Stimulated activated CD8-positive, alpha-beta memory T cell treated with anti-CD3 and anti-CD28 coated beads, Interleukin-7, amount 100 ng/mL, for 24 hours (primary cell): ENCODE results near the gene TLR5.

Experiments
- DNase-seq: peaks from one replicate; pipeline ENCODE4 v3.0.0-alpha.2; 2020; ENCODE audit warnings: low read depth

The TLR5 gene

GRCh38 chr1:223150443-223150842, 7.4 kb upstream of the TLR5 start:
- no peak for DNase-seq

GRCh38 chr1:223147873-223148272, 4.8 kb upstream of the TLR5 start:
- no peak for DNase-seq

- no peak for DNase-seq
These were observed 4.4 kb upstream of the TLR5 start for GRCh38 chr1:223147409-223147808.

- no peak for DNase-seq
These were observed 3.7 kb upstream of the TLR5 start for GRCh38 chr1:223146745-223147144.

- no peak for DNase-seq
These were observed 1.9 kb upstream of the TLR5 start for GRCh38 chr1:223144914-223145313.

GRCh38 chr1:223144431-223144830, 1.4 kb upstream of the TLR5 start:
- no peak for DNase-seq

GRCh38 chr1:223143537-223144248, 645 bp upstream of the TLR5 start:
- no peak for DNase-seq

GRCh38 chr1:223142269-223142668, 779 bp downstream of the TLR5 start:
- no peak for DNase-seq

GRCh38 chr1:223140611-223141405, 2.2 kb downstream of the TLR5 start:
- DNase-seq = no peak

- no peak for DNase-seq
These were observed 5.5 kb downstream of the TLR5 start for GRCh38 chr1:223137455-223138085.

GRCh38 chr1:223136086-223136485, 7.0 kb downstream of the TLR5 start:
- no peak for DNase-seq

- no peak for DNase-seq
These were observed 7.7 kb downstream of the TLR5 start for GRCh38 chr1:223135176-223135942.

- peak; percentile 50 for DNase-seq
These were observed 9.1 kb downstream of the TLR5 start for GRCh38 chr1:223133824-223134435.

GRCh38 chr1:223133306-223133823, 9.7 kb downstream of the TLR5 start:
- no peak for DNase-seq

GRCh38 chr1:223129229-223129901, 13.7 kb downstream of the TLR5 start:
- DNase-seq = peak; percentile 33

GRCh38 chr1:223126741-223127140, 16.3 kb downstream of the TLR5 start:
- DNase-seq = no peak

GRCh38 chr1:223125766-223126165, 17.3 kb downstream of the TLR5 start:
- no peak for DNase-seq

- no peak for DNase-seq
These were observed 19.9 kb downstream of the TLR5 start for GRCh38 chr1:223123011-223123610.

GRCh38 chr1:223118418-223118817, 24.6 kb downstream of the TLR5 start:
- DNase-seq = no peak

- no peak for DNase-seq
These were observed 26.1 kb downstream of the TLR5 start for GRCh38 chr1:223116950-223117349.

GRCh38 chr1:223114871-223115270, 28.2 kb downstream of the TLR5 start:
- no peak for DNase-seq
